Measurements from ENCODE around the gene POLR1E.

DNA sequence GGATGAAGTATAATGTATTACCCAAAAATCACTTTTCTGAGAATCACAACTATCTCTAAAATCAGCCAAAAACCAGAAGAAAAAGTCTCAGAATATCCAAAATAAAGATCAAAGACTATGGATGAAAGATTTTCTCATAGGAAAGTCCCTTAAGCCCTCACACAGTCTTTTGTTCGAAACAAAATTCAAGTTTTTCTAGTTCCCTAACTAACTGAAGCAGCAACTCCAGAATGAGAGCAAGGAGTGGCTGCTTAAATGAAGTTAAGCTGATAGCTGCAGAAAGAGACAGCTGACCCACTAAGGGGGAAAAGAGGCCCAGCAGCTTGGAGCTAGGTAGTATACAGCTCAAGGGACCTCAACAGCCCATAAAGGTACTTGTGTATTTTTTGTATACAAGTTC is 28.9 kb upstream of the POLR1E start:
- TF ChIP-seq, protein P1, sequence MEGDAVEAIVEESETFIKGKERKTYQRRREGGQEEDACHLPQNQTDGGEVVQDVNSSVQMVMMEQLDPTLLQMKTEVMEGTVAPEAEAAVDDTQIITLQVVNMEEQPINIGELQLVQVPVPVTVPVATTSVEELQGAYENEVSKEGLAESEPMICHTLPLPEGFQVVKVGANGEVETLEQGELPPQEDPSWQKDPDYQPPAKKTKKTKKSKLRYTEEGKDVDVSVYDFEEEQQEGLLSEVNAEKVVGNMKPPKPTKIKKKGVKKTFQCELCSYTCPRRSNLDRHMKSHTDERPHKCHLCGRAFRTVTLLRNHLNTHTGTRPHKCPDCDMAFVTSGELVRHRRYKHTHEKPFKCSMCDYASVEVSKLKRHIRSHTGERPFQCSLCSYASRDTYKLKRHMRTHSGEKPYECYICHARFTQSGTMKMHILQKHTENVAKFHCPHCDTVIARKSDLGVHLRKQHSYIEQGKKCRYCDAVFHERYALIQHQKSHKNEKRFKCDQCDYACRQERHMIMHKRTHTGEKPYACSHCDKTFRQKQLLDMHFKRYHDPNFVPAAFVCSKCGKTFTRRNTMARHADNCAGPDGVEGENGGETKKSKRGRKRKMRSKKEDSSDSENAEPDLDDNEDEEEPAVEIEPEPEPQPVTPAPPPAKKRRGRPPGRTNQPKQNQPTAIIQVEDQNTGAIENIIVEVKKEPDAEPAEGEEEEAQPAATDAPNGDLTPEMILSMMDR (IDR thresholded peaks at IDR 0.05) = no peak
- TF ChIP-seq POLR2A (IDR thresholded peaks at IDR 0.05) = no peak
